AML-193 (cell line): ENCODE measurements around the gene FCHO2.

ENCODE experiments used
- DNase-seq, 2 experiments: peaks; one replicate each; lab custom pipeline; 2025; lab: John Stamatoyannopoulos, UW

Gene FCHO2

DNA sequence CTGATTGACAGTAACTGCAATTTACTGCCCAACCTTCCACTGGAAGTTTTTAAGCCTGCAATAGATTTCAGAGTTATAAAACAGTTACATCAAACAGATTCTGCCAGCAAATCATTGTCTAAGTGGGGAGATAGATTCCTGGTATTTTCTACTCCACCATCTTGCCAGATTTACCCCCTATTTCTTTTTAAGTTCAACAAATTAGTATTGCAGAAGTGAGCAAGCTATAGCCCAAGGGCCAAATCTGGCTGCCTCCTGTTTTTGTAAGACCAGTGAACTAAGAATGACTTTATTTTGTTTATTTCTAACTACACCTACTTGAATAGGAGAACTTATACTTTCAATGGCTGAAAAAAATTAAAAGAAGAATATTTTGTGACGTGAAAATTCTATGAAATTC is 155.7 kb downstream of the FCHO2 start:
- DNase-seq = no peak

- no peak for DNase-seq
Observed at GRCh38 chr5:73112359-73112758, 156.5 kb downstream of the FCHO2 start.

- no peak for DNase-seq
Observed at GRCh38 chr5:73114044-73114688, 158.3 kb downstream of the FCHO2 start.

- DNase-seq = no peak
Observed at GRCh38 chr5:73115399-73116051, 159.7 kb downstream of the FCHO2 start.

DNA sequence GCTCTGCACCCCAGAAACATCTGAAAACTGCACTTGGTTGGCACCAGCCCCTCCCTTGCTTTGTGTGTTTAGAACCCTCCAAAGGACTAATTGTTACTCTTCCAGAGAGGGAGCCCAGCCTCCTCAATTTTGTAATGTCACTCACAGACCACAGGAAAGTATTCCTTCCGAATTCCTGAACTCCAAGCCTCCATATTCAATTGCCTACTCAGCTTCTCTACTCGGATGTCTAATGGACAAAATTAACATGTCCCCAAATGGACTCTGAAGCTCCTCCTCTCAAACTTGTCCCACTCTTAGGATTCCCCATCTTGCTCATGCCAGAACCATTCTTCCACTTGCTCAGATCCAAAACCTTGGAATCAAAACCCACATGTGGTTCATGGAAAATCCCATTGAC is 160.7 kb downstream of the FCHO2 start:
- no peak for DNase-seq

DNA sequence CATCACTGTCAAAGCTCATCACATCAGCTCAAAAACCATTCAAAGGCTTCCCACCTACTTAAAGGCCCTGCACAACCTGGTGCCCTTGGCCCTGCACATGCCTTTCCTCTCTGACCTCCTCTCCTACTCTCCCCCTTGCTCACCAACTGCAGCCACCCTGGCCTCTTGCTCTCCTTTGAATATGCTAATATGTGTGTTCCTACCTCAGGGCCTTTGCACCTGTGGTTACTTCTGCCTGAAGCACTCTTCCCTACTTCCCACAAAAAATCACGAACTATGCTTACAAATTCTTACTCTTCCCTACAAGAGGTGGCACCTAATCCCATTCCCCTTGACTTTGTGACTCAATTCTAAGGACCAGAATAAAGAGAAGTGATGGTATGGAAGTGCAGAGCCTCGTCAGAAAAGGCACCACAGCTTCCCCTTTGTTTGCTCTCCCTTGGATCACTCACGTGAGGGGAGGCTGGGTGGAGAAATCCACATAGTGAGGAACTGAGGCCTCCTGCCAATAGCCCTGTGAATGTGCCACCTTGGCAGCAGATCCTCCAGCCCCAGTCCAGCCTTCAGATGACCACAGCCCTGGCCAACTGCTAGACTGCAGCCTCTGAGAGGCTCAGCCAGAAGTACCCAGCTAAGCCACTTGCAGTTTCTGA is 161.4 kb downstream of the FCHO2 start:
- DNase-seq = no peak

GRCh38 chr5:73118391-73118973 is 162.6 kb downstream of the FCHO2 start:
- no peak for DNase-seq

DNA sequence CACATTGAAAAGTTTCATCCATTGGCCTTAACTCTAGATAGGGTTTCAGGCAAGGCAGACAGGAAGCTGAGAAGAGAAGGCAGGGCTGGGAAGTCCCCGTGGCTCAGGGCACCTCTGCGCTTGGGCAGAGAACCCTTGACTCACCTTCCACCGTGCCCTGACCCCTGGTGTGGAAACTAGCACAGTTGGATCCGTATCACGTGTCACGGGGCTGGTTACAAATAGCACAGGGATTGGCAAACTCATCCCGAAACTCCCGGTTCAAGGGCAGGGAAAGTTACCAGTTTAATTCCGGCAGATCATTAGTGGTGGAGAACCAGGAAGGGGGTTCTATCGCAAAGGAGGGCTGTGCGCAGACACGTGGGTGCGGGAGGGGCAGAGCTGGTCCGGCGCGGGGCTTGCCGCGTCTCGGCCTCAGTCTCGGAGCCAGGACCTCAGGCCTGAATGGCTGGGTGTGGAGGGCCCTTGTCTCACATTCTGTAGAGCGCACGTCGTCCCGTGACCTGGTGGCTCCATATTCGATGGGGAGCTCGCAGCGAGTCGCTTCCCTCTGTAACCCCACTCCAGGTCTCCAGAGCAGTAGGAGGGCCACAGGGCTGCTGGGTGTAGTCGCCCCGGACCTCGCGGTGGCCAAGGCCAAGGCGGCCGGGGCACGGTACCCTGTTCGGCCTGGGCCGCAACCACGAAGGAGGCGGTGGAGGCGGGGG is 163.8 kb downstream of the FCHO2 start:
- DNase-seq = no peak

- no peak for DNase-seq
Observed at GRCh38 chr5:73120222-73121118, 164.6 kb downstream of the FCHO2 start, which contains the start of gene TMEM171. TMEM171 (plus strand) TSS chr5:73120575; CDS start chr5:73123374, 2,799 bp downstream.

- DNase-seq = no peak
Observed at GRCh38 chr5:73121119-73121463, 165.2 kb downstream of the FCHO2 start.

- DNase-seq = no peak
Observed at GRCh38 chr5:73122875-73123810, 167.3 kb downstream of the FCHO2 start.

GRCh38 chr5:73125289-73125688 is 169.4 kb downstream of the FCHO2 start:
- DNase-seq = no peak

- DNase-seq = no peak
Observed at GRCh38 chr5:73126381-73126780, 170.5 kb downstream of the FCHO2 start.

DNA sequence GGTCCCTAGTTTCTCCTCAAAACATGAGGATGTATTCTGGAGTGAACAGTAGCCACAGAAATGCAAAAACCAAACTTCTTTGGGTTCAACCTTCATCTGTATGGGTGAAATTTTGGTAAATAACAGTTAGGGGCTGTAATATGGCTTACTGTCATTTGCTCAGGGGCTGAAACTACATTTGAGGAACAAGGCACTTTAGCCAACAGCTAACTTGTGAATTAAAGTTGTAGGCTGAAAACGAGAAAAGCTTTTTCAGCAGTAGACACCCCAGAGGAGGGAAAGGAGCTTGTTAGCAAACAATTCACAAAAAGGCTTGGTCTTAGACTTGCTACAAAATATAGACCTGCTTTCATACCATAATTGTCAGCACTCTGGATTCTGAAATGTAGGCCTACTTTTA is 171.1 kb downstream of the FCHO2 start:
- no peak for DNase-seq

DNA sequence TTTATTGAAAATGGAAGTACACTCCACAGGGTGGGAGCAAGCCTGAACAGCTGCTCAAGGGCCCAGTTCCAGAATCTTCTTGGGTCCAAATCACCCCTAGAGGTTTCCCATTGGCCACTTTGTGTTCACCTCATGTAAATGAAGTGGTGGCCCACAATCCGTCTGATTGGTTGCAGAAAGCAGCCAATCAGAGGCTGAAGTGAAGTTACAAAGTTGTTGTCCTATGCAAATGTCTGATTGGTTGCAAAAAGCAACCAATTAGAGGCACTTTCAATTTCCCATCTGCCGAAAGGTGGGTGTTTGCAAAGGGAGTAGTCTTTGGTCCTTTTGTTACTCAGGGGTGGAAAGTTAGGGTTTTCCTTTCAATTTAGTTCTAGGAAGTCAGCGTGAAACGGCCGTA is 173.3 kb downstream of the FCHO2 start:
- DNase-seq = no peak

GRCh38 chr5:73130811-73131210 is 175.0 kb downstream of the FCHO2 start:
- no peak for DNase-seq

DNA sequence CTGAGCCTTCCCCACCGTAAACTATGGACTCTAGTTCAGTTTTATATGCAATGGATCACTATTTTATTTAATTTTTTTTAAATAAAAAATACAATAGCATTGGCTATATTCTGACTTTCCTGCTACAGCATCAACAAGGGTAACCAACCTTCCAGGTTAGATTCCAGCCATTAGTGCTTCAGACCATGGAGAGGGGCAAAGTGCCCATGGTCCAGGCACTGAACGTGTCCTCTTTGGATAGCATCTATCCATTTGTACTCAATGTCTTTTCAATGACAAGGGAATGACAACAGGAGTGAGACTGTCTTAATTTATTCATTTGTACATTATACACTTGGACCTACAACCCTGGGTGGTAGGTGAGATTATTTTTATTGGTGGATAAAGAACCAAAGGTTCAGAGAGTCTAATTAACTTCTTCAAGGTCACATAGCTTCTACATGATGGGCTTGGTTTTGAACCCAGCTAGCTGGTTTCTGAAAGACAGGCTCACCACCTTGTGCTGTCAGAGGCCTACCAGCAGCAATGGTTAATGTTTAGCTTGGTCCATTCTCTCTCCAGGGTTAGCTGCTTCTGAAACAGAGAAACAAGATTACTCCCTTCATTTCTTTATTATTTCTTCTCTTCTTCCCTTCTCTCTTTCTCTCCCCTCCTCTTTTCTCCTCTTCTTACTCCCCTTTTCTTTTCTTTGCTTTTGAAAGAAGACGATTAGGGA is 176.0 kb downstream of the FCHO2 start:
- DNase-seq = no peak

DNA sequence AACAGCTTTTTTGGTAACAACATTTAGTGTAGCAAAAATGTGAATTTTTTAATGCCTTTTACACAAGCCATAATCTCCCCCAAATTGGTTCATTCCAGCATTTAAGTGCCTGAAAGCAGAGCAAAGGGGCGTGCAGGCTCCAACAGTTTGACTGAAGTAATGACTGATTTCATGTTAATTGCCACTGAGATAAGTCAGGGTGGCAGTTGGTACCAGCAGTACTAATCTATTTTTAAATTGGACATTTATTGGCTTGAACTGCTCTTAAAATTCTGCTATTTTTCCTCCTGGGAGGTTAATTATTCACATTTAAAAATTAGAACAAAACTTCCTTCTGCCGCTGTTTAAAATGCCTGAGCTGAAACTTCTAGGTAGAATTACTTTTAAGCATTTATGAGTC is 176.9 kb downstream of the FCHO2 start:
- DNase-seq = no peak

- no peak for DNase-seq
Observed at GRCh38 chr5:73135021-73135420, 179.2 kb downstream of the FCHO2 start.
